IMR-90 (cell line): ENCODE results near the gene PDLIM1.

Experiments
- BHLHE40 ChIP-seq: fragments of 150-350 bp; IDR thresholded peaks from 2 replicates; pipeline ENCODE4 v1.6.1; 2016; ENCODE audit warnings: mild to moderate bottlenecking, low read depth, low read length
- CEBPB ChIP-seq: IDR thresholded peaks from 2 replicates; pipeline ENCODE4 v1.6.1; 2012; ENCODE audit warnings: low read depth, low read length, improper control_type of control experiment
- TF ChIP-seq, protein P1 (sequence below): conservative IDR thresholded peaks from 2 replicates; pipeline ENCODE4 v1.5.1; 2012; ENCODE audit warnings: mild to moderate bottlenecking, low read depth, low read length, improper control_type of control experiment
- TF ChIP-seq, protein P2 (sequence below): fragments of 150-350 bp; IDR thresholded peaks from 2 replicates; pipeline ENCODE4 v1.6.1; 2017; ENCODE audit warnings: mild to moderate bottlenecking, antibody characterized with exemption, low read length, low read depth

DNA sequence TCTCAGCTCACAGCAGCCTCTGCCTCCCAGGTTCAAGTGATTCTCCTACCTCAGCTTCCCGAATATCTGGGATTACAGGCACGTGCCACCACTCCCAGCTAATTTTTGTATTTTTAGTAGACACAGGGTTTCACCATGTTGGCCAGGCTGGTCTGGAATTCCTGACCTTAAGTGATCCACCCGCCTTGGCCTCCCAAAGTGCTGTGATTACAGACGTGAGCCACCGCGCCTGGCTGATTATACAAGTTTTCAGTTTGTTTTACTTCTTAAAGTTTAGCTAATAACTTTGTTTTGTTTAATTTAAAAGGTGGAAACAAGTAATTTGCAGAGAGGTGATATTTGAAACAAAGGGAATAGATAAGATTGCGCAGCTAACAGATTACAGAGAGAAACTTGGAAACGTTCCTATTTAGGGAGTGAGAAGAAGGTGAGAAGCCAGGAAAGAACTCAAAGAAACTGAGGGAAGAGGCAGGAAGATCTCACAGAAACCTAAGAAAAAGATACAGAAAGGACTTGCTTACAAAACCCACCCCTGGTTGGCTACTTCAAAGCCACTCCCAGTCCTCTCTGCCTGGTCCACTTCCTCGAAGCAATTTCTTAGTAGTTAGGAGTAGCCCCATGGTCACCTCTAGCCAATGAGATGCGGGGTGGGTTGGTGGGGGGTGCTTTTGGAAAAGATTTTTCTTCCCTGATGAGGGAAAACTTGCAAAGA, 15.0 kb upstream of the PDLIM1 start:
- TF ChIP-seq, protein P1, sequence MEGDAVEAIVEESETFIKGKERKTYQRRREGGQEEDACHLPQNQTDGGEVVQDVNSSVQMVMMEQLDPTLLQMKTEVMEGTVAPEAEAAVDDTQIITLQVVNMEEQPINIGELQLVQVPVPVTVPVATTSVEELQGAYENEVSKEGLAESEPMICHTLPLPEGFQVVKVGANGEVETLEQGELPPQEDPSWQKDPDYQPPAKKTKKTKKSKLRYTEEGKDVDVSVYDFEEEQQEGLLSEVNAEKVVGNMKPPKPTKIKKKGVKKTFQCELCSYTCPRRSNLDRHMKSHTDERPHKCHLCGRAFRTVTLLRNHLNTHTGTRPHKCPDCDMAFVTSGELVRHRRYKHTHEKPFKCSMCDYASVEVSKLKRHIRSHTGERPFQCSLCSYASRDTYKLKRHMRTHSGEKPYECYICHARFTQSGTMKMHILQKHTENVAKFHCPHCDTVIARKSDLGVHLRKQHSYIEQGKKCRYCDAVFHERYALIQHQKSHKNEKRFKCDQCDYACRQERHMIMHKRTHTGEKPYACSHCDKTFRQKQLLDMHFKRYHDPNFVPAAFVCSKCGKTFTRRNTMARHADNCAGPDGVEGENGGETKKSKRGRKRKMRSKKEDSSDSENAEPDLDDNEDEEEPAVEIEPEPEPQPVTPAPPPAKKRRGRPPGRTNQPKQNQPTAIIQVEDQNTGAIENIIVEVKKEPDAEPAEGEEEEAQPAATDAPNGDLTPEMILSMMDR: no peak
- TF ChIP-seq BHLHE40: no peak
- no peak for TF ChIP-seq CEBPB
- TF ChIP-seq, protein P2, sequence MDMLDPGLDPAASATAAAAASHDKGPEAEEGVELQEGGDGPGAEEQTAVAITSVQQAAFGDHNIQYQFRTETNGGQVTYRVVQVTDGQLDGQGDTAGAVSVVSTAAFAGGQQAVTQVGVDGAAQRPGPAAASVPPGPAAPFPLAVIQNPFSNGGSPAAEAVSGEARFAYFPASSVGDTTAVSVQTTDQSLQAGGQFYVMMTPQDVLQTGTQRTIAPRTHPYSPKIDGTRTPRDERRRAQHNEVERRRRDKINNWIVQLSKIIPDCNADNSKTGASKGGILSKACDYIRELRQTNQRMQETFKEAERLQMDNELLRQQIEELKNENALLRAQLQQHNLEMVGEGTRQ: no peak
